Lower lobe of right lung (tissue), 2 donors: ENCODE results near the gene FAM117A. TPM values are rescaled to one million over a fixed set of nuclear protein-coding genes. Genes with fewer than 3 reads are reported as not detected.

Source experiments
- ATAC-seq, 2 donors: fragments of 200-7000 bp; cut with Tn5 transposase; one replicate each; pipeline ENCODE4 v1.9.1; 2020 to 2022; ENCODE audit warnings: mild to moderate bottlenecking in 2 of 2, moderate library complexity in 2 of 2
- DNase-seq: peaks from one replicate; pipeline ENCODE4 v3.0.0-alpha.2; 2020
- H3K27ac ChIP-seq: fragments of 200-600 bp; one replicate; pipeline ENCODE4 v1.8.0; 2022
- H3K27me3 ChIP-seq: fragments of 200-600 bp; one replicate; pipeline ENCODE4 v1.8.0; 2022; ENCODE audit warnings: low read depth
- H3K36me3 ChIP-seq: fragments of 200-600 bp; one replicate; pipeline ENCODE4 v1.8.0; 2022; ENCODE audit warnings: mild to moderate bottlenecking
- H3K4me1 ChIP-seq: fragments of 200-600 bp; one replicate; pipeline ENCODE4 v1.8.0; 2022
- H3K4me3 ChIP-seq: fragments of 200-600 bp; one replicate; pipeline ENCODE4 v1.8.0; 2022; ENCODE audit warnings: mild to moderate bottlenecking
- H3K9me3 ChIP-seq: fragments of 200-600 bp; one replicate; pipeline ENCODE4 v1.8.0; 2022
- intact Hi-C: fragments of 100-400 bp; cut with DNase I; formaldehyde crosslinking; loops from one replicate; pipeline ENCODE4 v1.11.0; 2022
- total RNA-seq: library from RNA; stranded (reverse); fragmentation: NEBNext Ultra II Directional; extraction: Animal tissue kit (Norgen Biotek cat#: 25700); gene quantifications from one replicate; pipeline ENCODE4 v1.2.1, GENCODE V29; 2021
- TF ChIP-seq, protein P1 (sequence below): fragments of 200-600 bp; IDR thresholded peaks from one replicate; pipeline ENCODE4 v1.8.0; 2022; ENCODE audit warnings: antibody characterized with exemption, mild to moderate bottlenecking
- donor health status: DM: no; HTN: yes; CAD: no; lungs with severe emphysema.

Gene FAM117A
- total RNA-seq, 1 donor from 2014 or later, result 16.4 TPM

- Histone ChIP-seq H3K9me3 (no peaks in the 10 kb centered on the region), H3K4me1 (peaks cover 17% of the 10 kb centered on the region), H3K4me3 (no peak overlapping the region), H3K36me3 (no peaks in the 10 kb centered on the region), H3K27ac (no peak overlapping the region), H3K27me3 (no peaks in the 10 kb centered on the region)
- TF ChIP-seq, protein P1, sequence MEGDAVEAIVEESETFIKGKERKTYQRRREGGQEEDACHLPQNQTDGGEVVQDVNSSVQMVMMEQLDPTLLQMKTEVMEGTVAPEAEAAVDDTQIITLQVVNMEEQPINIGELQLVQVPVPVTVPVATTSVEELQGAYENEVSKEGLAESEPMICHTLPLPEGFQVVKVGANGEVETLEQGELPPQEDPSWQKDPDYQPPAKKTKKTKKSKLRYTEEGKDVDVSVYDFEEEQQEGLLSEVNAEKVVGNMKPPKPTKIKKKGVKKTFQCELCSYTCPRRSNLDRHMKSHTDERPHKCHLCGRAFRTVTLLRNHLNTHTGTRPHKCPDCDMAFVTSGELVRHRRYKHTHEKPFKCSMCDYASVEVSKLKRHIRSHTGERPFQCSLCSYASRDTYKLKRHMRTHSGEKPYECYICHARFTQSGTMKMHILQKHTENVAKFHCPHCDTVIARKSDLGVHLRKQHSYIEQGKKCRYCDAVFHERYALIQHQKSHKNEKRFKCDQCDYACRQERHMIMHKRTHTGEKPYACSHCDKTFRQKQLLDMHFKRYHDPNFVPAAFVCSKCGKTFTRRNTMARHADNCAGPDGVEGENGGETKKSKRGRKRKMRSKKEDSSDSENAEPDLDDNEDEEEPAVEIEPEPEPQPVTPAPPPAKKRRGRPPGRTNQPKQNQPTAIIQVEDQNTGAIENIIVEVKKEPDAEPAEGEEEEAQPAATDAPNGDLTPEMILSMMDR, result no peak
- DNase-seq (no peak), ATAC-seq (no peak)
- intact Hi-C loops, result no loop called here
These were observed 19.9 kb upstream of the FAM117A start for GRCh38 chr17:49783791-49784190.

DNA sequence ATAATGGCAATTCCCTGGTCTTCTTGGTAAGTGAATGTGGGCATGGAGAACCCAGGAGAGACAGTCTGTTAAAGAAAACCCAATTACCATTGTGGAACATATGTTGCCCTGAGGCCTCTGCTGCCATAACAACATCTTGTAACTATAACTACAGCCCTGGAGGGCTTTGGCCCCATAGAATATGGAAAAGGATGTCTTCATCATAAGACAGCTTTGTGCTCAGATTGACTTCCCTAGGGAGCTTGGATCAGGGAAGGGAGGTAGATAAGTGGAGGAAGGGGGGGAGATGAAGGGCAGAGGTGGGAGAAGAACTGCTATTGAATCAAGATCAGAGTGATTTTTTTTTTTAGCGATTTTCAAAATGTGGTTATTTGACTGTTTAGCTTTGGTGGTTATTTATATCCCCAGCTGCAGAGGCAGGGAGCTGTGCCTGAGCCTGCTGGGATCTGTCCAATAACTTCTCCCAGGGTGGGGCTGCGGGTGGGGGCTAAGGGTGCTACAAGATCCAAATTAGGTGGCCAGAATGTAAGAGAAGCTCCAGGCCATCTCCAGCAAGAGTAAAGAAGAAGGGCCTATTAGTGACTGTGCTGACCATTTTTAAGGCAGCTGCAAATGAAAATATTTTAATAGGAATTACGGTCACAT lies 19.3 kb upstream of the FAM117A start:
- TF ChIP-seq, protein P1, result no peak
- H3K27me3 ChIP-seq, result no peaks in the 10 kb centered on the region
- ATAC-seq (no peak), DNase-seq (no peak)
- H3K9me3 ChIP-seq, result no peaks in the 10 kb centered on the region
- H3K4me1 ChIP-seq, result peaks cover 17% of the 10 kb centered on the region
- H3K27ac ChIP-seq, result no peak overlapping the region
- no peaks in the 10 kb centered on the region for H3K36me3 ChIP-seq
- intact Hi-C loops, result no loop called here
- H3K4me3 ChIP-seq, result no peak overlapping the region

DNA sequence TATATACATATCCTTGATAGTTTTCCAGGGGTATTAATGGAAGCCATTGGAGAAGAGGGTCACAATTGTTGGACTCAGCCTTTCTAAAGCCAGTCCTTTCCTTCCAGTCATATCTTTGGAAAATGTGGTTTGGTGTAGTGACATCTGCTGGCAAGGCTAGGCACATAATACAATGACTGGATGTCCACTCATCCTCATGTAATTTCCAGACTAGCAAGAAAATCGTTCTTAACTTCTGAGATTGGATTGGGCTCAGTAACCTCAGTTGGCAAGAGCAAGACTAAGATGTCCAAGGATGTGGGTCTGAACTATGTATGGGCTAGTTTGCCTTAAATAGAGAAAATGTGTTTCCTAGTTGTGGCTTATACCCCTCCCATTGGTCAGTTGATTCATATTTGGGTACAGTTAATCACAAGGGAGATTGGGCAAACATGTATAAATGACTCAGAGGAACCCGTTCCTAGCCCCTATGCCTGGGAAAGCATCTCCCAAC lies 15.9 kb upstream of the FAM117A start:
- H3K9me3 ChIP-seq, result no peaks in the 10 kb centered on the region
- TF ChIP-seq, protein P1, result peak; percentile 58
- H3K4me1 ChIP-seq, result peaks cover 35% of the 10 kb centered on the region
- intact Hi-C loops, result no loop called here
- DNase-seq (no peak), ATAC-seq (peak; percentile 39 to 55)
- H3K4me3 ChIP-seq, result no peak overlapping the region
- no peaks in the 10 kb centered on the region for H3K36me3 ChIP-seq
- no peak overlapping the region for H3K27ac ChIP-seq
- H3K27me3 ChIP-seq, result no peaks in the 10 kb centered on the region

- no peak overlapping the region for H3K27ac ChIP-seq
- DNase-seq (no peak), ATAC-seq (peak in 1 of 2 donors; percentile 20)
- TF ChIP-seq, protein P1, result no peak
- no peaks in the 10 kb centered on the region for H3K36me3 ChIP-seq
- H3K27me3 ChIP-seq, result no peaks in the 10 kb centered on the region
- H3K4me3 ChIP-seq, result no peak overlapping the region
- H3K9me3 ChIP-seq, result no peaks in the 10 kb centered on the region
- intact Hi-C loops, result no loop called here
- H3K4me1 ChIP-seq, result peaks cover 35% of the 10 kb centered on the region
These were observed 15.3 kb upstream of the FAM117A start for GRCh38 chr17:49779156-49779738.

DNA sequence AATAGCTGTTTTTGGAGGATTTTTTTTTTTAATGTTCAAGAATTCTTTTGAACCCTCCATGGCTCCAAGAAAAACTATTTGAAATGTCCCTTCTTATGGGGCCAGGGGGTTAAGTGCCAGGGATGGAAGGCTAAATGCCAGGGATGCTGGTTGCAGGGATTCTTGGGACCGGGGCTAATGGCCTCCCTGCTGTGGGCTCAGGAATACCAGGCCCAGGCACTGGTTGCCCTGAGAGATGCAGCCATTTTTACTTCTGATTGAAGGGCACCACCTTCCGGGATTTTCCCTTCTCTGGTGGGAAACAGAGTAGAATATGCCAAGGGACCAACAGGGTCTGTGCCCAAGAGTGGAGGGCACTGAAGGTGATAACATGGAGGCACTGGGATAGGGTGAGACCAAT lies 13.6 kb upstream of the FAM117A start:
- DNase-seq (no peak), ATAC-seq (no peak)
- peaks cover 35% of the 10 kb centered on the region for H3K4me1 ChIP-seq
- no peak overlapping the region for H3K27ac ChIP-seq
- intact Hi-C loops, result no loop called here
- H3K4me3 ChIP-seq, result no peak overlapping the region
- no peaks in the 10 kb centered on the region for H3K36me3 ChIP-seq
- H3K27me3 ChIP-seq, result no peaks in the 10 kb centered on the region
- TF ChIP-seq, protein P1, result no peak
- H3K9me3 ChIP-seq, result no peaks in the 10 kb centered on the region
